Stimulated activated CD4-positive, alpha-beta T cell treated with anti-CD3 and anti-CD28 coated beads, Interleukin-15, amount 100 ng/mL, for 1 hour (primary cell): ENCODE data around the gene OLFM1.
"Not testable (repeated sequence)": the region's sequence is repeated elsewhere in the genome, so short reads cannot be mapped to it uniquely, and the experiment has no call there.

Source experiments
- DNase-seq, 2 donors: peaks; one replicate each; pipeline ENCODE4 v3.0.0-alpha.2; 2020; ENCODE audit warnings: low read depth in 1 of 2, low spot score in 1 of 2

The OLFM1 gene

DNA sequence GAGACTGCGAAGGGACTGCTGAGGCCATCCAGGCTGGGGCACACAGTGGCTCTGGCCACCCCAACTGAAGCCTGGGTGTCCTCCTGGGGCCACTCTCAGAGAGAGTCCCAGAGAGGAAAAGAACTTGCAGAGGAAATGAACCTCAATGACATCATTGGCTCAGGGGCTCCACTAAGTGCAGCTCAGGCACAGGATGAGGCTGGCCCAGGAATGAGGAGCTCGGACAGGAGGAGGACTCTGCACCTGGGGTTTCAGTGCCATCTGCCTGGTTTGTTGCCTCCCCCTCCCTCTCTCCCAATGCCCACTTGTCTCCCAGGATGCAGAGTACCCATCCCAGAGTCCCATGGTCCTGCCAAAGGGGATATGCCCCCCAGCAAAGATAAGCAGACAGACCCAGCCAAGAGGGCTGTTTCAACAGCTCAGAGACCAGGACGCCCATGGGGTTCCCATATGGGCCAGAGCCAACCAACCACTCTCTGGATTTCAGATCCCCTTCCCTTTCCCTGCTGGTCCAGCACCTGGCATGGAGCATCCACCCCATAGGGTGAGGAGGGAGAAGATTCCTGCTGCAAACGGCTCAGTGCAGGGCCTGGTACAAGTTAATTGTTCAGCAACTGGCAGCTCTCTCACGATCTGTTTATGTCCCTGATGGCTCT, 26.9 kb upstream of the OLFM1 start:
- no peak for DNase-seq

DNA sequence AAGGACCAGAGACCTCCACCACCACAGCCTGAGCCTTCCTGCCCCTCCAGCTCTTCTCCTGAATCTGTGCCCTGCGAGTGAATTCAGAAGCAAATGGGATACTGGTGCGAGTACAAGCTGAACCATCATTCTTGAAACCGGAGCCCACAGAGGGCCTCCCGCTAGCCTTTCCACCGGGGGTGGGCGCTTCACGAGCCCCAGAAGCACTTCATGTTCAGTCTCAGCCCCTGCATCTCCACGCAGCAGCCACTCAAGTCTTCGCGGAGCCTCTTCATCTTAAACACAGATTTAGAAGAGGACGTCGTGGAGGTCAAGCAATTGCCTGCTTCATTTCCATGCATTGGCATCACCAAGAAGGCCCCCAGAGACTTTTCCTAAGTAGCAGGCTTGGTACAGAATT, 26.0 kb upstream of the OLFM1 start:
- no peak for DNase-seq

DNA sequence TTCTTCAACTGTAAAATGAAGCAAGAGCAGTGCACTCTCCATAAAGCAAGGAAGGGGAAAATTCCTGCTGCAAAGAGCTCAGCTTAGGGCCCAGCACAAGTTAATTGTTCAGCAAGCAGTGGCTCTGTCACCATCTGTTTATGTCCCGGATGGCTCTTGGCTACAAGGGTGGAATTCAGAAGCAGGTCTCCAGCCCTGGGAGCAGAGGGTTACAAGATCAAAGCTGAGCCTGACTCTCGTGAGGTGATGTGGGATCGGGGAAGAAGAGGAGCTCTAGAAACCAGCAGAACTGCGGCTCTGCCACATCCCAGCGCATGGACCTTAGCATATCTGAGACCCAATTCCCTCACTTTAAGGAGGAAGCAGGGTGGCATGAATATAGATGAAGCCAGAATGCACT, 25.2 kb upstream of the OLFM1 start:
- DNase-seq: no peak

- not testable (repeated sequence) for DNase-seq
Observed at GRCh38 chr9:135063466-135063865, 24.0 kb upstream of the OLFM1 start.

DNA sequence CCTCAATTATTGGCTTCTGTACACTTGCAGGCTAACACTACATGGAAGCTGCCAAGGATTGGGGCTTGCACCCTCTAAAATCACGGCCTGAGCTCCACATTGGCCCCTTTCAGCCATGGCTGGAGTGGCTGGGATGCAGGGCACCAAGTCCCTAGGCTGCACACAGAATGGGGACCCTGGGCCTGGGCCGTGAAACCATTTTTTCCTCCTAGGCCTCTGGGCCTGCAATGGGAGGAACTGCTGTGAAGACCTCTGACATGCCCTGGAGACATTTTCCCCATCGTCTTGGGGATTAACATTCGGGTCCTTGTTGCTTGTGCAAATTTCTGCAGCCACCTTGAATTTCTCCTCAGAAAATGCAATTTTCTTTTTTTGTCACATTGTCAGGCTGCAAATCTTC, 23.6 kb upstream of the OLFM1 start:
- not testable (repeated sequence) for DNase-seq

- DNase-seq: no peak
Observed at GRCh38 chr9:135065151-135065550, 22.3 kb upstream of the OLFM1 start.

DNA sequence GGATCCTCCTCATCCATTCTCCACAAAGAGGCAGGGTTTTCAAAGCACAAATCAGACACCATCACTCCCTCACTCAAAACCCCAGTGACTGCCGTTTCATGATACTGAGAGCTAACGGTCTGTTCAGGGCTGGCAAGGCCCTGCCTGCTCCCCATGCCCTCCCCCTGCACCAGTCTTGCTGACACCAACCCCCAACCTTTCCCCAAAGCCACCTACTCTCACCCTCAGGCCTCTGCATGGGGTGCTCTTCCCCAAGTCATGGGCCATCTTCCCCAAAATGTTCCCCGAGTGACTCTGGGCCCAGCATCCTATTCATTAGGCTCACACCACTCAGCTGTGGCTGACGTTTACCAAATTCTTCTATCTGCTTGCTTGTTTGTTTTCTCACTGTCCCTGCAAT, 21.7 kb upstream of the OLFM1 start:
- DNase-seq: no peak

DNA sequence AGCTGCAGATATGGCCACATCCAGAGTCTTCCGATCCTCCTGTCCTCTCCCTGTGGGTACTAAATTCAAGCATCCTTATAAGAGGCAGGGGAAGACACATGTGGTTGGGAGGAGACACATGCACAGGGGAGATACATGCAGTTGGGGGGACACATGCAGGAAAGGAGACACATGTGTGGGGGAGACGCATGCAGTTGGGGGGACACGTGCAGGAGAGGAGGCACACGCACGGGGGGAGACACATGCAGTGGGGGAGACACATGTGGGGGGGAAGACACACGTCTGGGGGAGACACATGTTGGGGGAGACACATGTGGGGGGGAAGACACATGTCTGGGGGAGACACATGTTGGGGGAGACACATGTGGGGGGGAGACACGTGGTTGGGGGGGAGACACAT, 21.2 kb upstream of the OLFM1 start:
- no peak for DNase-seq

DNA sequence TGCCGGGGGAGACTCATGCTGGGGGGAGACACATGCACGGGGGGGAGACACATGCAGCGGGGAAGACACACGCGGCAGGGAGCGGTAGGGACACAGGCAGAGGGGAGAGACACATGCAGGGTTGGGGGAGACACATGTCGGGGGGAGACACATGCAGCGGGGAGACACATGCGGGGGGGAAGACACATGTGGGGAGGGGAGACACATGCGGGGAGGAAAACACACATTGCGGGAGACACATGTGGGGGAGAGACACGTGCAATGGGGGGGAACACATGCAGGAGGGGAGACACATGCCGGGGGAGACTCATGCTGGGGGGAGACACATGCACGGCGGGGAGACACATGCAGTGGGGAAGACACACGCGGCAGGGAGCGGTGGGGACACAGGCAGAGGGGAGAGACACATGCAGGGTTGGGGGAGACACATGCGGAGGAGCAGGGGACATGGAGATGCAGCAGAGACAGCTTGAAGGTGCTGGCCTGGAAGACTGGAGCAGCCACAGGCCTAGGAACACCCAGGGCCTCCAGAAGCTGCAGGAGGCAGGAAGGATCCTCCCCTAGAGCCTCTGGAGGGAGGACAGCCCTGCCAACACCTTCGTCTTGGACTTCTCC, 20.3 kb upstream of the OLFM1 start:
- DNase-seq: no peak

- DNase-seq: no peak
Observed at GRCh38 chr9:135068776-135069415, 18.6 kb upstream of the OLFM1 start.

DNA sequence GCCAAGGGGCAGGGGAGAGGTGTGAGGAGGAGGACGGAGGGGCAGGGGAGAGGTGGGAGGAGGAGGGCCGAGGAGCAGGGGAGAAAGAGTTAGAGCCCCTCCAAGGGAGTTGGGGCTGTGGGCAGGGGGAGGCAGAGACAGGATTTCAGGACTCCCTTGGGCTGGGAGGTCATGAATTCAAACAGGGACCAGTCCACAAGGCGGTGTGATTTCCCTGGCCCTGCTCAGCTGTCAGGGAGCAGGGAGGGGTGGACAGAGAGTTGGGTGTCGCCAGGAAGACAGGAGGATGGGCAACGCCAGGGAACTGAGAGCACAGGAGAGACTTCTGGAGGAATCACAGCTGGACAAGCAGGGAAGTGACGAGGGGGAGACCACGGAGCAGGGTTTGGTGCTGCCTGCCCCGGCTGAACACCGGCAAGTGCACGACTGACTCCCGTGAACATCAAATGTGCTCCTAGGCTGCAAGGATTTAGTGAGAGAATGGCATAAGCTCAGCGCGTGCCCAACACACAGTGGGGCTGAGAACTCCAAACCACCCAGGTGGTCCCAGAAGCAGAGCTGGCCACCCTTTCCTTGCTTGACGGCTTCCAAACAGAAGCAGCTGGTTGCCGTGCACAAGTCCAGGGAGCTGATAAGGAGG, 17.8 kb upstream of the OLFM1 start:
- no peak for DNase-seq

GRCh38 chr9:135070198-135070951, 17.1 kb upstream of the OLFM1 start:
- DNase-seq: no peak

- no peak for DNase-seq
Observed at GRCh38 chr9:135070964-135071735, 16.3 kb upstream of the OLFM1 start.

DNA sequence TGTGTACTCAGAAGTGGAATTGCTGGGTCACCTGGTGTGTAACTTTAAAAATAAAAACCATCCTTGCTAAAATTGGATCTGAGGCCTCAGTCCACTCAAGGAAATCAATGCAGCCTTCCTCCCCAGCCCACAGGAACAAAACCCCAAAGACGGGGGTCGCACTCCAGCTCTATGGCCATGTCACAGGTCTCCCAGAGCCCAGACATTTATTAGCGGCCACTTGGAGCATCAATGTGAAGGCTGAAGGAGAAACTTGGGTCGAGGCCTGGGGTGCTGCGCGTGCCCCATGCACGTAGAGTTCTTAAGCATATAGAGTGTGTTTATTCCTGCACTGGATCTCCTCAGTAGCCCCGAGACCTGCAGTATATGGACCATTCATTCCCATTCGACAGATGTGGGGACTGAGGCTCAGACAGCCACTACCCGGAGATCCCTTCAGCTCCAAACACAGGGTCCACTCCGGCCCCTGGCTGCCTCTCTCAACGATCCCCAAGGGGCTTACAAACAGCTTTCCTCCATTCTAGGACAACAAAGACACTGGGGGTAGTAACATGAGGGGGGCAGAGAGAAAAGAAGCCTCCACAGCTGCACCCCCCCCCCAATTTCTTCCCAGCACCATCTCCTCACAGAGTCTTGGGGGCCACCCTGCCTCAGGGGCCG, 14.3 kb upstream of the OLFM1 start:
- no peak for DNase-seq

DNA sequence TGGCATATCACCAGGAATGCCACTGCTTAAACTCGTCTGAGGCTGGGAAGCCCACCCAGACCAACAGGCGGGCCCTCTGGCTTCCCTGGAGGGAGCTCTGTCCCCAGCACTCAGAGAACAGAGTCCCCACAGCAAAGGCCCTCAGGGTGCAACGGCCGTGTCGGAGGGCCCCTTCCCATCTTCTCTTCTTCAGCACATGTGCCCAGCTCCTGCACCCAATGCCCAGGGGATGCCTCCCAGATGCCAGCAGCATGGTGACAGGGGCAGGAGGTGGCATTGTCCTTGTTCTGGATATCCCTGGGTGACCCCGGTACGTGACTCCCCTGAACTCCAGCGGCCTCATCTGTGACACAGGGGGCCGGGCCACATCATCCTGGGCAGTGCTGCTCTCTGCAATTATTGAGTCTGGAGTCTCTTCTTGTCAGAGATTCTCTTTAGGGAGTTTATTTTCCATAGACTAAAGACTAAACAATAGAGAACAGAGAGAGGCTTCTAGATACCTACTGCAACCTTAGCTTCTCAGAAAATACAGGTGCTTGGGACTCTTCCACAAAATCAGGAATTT, 13.6 kb upstream of the OLFM1 start:
- DNase-seq: no peak

- no peak for DNase-seq
Observed at GRCh38 chr9:135074354-135075233, 12.9 kb upstream of the OLFM1 start.

DNA sequence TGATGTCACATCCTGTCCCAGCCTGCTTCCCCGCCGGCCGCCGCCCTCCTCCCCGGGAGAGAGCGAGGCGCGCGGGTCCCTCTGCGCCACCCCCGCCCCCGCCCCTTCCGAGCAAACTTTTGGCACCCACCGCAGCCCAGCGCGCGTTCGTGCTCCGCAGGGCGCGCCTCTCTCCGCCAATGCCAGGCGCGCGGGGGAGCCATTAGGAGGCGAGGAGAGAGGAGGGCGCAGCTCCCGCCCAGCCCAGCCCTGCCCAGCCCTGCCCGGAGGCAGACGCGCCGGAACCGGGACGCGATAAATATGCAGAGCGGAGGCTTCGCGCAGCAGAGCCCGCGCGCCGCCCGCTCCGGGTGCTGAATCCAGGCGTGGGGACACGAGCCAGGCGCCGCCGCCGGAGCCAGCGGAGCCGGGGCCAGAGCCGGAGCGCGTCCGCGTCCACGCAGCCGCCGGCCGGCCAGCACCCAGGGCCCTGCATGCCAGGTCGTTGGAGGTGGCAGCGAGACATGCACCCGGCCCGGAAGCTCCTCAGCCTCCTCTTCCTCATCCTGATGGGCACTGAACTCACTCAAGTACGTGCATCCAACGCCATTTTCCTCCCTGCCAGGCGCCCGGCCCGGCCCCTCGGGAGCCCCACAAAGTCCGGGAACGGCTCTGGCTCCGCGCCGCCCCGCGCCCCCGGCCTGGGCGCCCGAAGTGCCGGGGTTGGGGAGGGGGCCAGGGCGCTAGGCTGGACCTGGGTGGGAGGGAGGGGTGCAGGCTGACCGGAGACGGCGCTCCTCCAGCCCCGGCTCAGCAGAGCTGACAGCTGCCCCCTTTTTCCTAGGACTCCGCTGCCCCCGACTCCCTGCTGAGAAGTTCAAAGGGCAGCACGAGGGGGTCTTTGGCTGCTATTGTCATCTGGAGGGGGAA, 12.0 kb upstream of the OLFM1 start:
- no peak for DNase-seq
